Keratinocyte (primary cell): ENCODE data around the gene RHBDD3.

Source experiments
- CTCF ChIP-seq, 3 experiments: IDR thresholded peaks in 1 of 3; conservative IDR thresholded peaks in 1 of 3; optimal IDR thresholded peaks in 1 of 3; 2 replicates in 2 of 3; 3 replicates in 1 of 3; pipeline versions ENCODE3 to v1.5.1; 2011; ENCODE audit warnings: low read length in 3 of 3, mild to moderate bottlenecking in 3 of 3, moderate library complexity in 2 of 3, control low read depth in 1 of 3, inconsistent platforms in 1 of 3; ENCODE audit not compliant: insufficient read depth in 2 of 3; ENCODE audit errors: extremely low read depth in 1 of 3
- EZH2 ChIP-seq: IDR thresholded peaks from one replicate; pipeline ENCODE4 v1.6.1; 2012; ENCODE audit warnings: inconsistent platforms, mild to moderate bottlenecking, low read length, moderate library complexity

- no peak for TF ChIP-seq EZH2
- TF ChIP-seq CTCF (optimal IDR thresholded peaks at IDR 0.05 in 1 of 3, IDR thresholded peaks at IDR 0.05 in 1 of 3, conservative IDR thresholded peaks at IDR 0.05 in 1 of 3; ENCODE audit: extremely low read depth in 1 of 3, insufficient read depth in 2 of 3, low read length in 3 of 3) = no peak
These were observed 13.5 kb downstream of the RHBDD3 start for GRCh38 chr22:29254286-29254660.
